GM21515 (cell line): ENCODE data around the gene RDH5.
"Not testable (repeated sequence)": the region's sequence is repeated elsewhere in the genome, so short reads cannot be mapped to it uniquely, and the experiment has no call there.

Experiments
- ATAC-seq: cut with Tn5 transposase; IDR thresholded peaks from one replicate; pipeline ENCODE4 v1.9.1; 2021; ENCODE audit not compliant: unreplicated experiment

RDH5 gene

DNA sequence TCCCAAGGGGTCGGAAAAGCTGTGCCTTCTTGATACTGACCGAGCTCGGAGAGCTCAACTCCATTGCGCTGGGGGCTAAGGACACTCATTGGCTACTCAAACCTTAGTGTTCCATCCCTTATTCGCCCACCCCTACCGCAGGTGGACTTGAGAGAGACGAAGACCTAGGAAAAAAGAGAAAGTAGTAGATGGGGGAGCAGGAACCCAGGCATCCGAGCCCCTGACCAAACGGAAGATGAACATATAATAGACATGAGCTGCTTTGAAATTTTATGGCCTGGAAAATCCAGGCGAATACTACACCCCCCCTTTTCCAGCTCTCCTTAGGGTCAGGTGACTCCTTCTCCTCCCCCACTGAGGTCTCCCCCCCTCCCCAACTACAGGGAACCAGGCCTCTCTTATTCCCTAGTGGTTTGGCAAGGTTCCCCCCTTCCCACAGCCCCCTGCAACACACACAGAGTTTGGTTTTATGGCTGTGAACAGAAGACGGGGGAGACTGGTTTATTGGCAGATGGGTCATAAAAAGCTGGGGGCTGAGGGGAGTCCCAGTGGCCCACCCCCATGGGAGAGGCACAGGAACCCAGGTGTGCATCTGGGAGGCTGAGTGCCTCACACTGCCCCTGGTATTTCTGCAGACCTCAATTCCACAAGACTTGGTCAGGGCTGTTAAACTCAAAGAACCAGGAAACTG lies 24.3 kb downstream of the RDH5 start:
- no peak for ATAC-seq

DNA sequence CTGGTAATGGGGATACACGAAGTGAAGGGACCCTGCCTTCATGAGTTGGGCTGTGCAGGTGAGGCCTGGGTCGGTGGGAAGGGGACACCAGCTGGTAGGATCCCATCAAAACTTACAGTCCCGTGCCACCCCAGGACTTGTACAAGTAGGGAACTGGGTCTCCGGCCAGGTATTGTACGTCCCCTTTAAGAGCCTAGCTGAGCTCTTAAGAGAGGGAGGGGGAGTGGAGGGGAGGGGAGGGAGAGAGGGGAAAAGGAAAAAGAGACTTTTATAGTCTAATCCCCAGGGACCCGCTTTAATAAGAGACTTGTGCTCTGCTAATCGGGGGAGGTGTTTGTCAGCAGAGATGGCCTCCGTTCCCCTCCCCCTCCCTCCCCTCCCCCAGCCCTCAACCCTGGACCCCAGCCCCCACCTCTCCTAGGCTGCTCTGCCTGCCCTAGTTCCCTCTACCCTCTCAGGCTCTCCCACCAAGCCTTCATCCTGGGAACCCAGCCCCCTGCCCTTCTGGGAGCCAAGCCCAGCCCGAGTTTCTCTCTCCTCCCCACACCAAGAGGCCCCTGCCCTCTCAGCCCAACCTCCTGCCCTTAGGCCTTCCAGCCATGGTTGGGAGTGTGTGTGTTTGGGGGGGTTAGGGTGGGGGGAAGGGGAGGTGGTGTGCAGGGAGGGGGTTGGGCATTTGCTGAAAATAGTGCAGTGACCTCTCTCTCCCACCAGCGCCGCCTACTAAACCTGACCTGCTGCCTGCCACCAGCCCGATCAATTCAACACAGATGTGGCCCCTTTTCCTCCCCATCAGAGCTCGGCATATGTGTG lies 25.4 kb downstream of the RDH5 start:
- no peak for ATAC-seq

DNA sequence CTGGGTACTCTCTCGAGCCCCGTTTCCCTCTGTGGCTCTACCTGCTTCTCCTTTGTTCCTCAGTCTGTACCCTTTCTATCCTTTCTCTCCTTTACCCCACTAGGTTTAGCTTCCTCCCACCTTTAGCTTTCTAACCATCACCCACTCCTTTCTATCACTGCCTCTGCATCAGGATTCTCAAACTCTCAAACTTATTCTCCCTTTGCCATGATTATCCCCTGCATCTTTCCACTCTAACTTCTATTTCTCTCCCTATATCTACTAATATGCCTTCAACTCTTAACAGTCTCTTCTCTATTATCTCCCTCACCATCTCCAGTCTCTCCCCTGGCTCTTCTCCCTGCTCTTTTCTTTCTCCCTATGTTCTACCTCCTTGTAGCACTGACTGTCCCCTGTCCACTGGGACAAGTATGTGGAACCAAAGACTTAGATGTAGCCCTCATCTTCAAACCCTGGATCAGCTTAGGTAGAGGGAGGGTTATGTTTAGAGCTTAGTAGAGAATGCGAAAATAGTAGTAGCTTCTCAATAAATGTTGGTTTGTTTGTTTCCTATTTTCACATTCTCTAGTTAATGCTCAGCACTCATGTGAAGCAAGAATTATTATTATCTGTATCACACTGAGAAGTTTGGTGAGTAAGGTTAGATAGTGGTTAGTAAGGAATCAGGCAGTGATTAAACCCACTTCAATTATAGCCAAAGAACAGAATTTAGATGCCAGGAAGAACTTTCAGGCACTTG lies 26.1 kb downstream of the RDH5 start:
- ATAC-seq, result no peak

DNA sequence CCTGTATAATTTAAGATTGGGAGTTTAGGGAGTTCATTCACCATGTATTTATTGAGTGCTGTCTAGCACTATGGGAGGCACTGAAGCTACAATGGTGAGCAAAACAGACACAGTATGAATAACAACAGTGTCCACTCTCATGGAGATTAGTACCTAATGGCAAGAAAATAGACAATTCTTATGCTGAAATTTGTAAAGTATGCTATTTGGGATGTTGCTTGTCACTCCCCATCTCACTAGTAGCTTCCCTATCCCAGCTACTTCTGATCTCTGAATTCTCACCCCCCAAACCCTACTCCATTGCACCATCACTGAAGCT lies 26.7 kb downstream of the RDH5 start:
- ATAC-seq, result no peak

DNA sequence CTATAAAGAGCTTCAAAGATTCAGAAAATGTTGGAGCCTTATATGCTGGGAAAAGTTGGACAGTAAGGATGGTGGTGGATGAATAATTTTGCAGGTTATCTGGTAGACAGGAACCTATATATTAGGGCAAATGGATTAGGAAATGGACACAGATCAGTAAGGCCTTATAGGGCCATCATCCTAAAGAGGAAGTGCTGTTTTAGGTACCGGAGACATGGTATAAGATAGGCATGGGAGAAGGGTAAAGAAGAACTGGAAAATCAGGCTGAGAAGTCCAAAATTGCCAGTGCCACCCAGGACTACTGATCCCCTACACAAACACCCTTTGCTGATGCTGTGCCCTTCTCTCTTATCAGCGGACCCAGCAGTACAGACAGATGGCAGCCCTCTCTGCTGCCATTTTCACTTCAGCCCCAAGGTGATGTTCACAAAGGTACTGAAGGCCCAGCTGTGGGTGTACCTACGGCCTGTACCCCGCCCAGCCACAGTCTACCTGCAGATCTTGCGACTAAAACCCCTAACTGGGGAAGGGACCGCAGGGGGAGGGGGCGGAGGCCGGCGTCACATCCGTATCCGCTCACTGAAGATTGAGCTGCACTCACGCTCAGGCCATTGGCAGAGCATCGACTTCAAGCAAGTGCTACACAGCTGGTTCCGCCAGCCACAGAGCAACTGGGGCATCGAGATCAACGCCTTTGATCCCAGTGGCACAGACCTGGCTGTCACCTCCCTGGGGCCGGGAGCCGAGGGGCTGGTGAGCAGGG lies 28.2 kb downstream of the RDH5 start:
- ATAC-seq, result no peak

DNA sequence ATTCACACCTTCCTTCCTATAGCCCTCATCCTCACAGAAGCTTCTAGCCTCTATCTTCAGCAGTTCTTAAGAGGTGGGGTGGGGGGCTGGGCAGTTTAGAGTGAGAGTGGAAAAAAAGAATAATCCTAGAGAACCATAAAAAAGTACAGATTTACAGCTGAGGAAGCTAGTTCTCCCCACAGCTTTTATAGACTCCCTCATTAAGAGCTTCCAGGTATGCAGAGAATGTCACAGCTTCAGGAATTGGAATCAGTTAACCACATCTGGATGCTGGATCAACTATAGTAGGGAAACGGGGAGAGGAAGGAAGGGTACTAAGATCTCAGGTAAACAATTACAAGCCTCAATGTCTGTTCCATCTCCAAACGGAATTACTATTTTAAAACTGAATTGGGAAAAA lies 35.1 kb downstream of the RDH5 start:
- ATAC-seq, result no peak

DNA sequence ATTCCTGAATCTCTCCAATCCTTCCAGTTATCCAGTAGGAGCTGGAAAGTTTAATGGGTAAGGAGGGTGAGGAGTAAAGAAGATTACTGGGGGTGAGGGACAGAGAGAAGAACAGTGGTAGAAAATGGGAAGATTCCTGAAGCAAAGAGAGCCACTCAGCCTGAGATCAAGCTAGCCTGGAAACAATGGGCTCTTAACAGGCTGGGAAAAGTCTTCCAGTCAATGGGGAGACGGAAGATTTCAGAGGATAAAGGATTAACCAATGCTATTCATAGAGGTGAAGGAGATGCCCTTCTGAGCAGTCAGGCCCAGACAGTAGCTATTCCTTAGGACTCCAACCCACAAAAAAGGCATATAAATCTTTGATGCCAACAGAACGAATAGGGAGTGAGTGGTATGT lies 37.5 kb downstream of the RDH5 start:
- ATAC-seq, result no peak

DNA sequence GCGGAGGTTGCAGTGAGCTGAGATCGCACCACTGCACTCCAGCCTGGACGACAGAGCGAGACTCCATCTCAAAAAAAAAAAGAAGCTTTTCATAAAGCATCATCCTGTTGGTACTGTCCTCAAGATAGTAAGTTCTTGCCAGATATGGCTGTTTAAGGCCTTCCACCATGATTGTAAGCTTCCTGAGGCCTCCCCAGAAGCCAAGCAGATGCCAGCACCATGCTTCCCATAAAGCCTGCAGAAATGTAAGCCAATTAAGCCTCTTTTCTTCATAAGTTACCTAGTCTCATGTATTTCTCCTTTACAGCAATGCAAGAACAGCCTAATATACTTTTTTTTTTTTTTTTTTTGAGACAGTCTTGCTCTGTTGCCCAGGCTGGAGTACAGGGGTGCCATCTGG lies 38.4 kb downstream of the RDH5 start:
- ATAC-seq, result not testable (repeated sequence)

DNA sequence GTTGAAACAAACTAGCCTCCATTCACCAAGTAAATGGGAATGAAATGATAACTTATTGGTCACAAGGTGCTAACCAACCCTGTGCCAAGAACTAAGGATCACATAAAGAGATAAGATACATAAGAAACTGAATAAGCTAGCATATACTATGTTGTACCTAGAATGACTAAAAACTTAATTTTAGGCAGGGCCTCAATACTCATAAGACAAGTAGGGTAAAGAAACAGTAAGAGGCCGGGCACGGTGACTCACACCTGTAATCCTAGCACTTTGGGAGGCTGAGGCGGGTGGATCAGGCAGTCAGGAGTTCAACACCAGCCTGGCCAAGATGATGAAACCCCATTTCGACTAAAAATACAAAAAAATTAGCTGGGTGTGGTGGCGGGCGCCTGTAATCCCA lies 40.5 kb downstream of the RDH5 start:
- ATAC-seq, result no peak

DNA sequence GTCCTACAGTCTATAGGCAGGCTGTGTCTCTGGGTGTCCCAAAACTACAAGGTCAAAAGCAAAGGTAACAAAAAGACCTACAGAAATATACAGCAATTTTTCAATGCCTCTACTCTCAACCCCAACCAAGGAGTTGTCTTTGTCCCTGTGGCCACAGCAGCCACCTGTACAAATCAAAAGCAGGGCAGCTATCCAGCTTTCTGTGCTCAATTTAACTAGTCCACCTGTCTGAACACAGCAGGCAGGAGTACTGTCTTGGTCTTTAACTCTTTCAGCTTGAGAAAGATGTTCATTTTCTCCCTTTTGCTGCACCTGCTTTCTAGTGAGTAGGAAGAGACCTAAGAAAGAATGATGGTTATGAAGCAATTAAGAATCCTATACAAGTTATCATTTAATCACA lies 42.5 kb downstream of the RDH5 start:
- no peak for ATAC-seq

DNA sequence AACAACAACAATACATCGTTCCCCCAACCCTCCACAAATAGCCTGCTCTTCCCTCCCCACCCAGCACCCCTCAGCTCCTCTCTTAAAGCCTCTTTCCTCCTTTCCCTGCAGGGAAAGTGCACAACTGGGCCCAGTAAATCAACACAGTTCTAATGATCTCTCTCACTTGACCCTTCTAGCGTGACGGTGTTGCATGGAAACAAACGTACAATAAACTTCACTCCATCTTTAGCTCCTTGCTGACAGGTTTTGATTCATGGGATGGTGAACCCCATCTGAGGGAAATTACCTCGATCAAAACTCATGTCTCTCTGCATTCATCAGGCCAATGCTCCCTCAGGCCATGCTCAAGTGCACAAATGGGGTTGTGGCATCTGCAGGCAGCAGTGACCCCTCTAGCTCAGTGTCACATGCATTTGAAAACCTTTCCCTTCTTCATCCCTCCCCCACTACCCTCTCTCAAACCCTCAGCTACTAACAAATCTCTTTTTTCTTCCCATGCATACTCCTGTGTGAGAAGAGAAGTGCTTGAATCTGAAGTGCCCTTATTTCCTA lies 45.6 kb downstream of the RDH5 start:
- ATAC-seq, result no peak

DNA sequence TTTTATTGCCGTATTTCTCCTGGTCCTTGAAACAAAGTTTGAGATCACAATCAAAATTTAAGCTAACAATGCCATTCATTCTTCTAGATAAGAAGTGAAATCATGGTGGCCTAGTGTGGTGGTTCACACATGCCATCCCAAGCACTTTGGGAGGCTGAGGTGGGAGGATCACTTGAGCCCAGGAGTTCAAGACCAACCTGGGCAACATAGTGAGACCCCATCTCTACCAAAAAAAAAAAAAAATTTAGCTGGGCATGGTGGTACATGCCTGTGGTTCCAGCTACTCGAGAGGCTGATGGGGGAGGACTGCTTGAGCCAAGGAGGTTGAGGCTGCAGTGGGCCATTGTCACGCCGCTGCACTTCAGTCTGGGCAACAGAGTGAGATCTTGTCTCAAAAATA lies 47.0 kb downstream of the RDH5 start:
- ATAC-seq, result no peak

DNA sequence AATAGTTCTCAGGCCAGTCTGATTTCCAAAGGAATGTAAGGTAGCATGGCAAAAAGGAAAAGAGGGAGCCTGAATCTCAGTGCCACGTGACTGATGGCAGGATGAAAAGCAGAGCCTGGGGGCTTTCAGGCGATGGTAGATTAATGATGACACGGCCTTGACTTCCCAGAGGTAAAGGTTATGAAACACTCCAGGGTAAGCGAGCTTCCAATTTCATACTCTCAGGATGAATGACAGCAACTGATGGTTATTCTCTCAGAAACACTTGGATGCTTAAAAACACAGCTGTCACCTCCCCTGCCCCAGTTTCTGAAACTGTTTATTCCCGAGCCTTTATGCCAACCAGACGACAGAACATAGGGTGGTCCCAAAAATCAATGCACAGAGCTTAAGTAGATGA lies 51.5 kb downstream of the RDH5 start:
- ATAC-seq, result no peak
